ENCODE results near the gene SPATA20. TPM values are rescaled to one million over a fixed set of nuclear protein-coding genes. Genes with fewer than 3 reads are reported as not detected.

The SPATA20 gene
- total and polyA plus RNA-seq, 2 of the 13 experiments (the other 11 are each of a cell fraction or from before 2014, with no cell fraction given): 36.1 to 64.8 TPM

DNA sequence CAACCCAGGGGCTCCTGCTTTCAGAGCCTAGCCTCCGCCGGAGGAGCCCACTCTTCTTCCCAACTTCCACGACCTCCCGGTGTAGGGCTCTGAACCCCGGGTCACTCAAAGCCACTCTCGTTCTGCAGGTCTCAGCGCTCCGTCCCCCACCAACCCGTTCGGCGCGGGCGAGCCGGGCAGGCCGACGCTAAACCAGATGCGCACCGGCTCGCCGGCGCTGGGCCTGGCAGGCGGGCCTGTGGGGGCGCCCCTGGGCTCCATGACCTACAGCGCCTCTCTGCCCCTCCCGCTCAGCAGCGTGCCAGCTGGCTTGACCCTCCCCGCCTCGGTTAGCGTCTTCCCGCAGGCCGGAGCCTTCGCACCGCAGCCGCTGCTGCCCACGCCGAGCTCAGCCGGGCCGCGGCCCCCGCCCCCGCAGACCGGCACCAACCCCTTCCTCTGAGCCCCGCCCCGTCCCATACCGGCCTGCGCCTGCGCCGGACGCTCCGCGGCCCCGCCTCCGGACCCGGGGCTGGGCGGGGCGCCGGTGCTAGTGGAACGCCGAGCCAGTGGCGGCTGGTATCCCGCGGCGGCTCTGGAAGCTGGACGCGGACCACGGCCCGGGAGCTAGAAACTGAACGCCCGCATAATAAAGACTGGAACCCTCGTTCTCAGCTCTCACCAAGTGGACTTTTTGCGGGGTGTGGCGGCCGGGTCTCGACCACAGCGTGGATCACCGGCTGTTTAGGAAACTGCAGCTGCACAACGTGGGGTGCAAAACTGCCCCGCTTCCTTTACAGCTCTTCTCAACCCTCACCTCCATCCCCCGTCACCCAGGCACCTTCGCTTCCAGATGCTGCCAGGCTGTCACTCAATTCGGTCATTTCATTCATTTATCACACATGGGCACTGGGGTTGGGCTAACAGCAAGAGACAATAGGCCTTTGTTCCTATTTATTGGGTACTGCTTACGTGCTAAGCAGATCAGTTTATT is 5.0 kb upstream of the SPATA20 start (continued):
- TF ChIP-seq, protein P1, sequence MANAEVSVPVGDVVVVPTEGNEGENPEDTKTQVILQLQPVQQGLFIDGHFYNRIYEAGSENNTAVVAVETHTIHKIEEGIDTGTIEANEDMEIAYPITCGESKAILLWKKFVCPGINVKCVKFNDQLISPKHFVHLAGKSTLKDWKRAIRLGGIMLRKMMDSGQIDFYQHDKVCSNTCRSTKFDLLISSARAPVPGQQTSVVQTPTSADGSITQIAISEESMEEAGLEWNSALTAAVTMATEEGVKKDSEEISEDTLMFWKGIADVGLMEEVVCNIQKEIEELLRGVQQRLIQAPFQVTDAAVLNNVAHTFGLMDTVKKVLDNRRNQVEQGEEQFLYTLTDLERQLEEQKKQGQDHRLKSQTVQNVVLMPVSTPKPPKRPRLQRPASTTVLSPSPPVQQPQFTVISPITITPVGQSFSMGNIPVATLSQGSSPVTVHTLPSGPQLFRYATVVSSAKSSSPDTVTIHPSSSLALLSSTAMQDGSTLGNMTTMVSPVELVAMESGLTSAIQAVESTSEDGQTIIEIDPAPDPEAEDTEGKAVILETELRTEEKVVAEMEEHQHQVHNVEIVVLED (CRISPR knock-in tag; IDR thresholded peaks at IDR 0.05; ENCODE audit: borderline replicate concordance): no peak
- TF ChIP-seq, protein P2, sequence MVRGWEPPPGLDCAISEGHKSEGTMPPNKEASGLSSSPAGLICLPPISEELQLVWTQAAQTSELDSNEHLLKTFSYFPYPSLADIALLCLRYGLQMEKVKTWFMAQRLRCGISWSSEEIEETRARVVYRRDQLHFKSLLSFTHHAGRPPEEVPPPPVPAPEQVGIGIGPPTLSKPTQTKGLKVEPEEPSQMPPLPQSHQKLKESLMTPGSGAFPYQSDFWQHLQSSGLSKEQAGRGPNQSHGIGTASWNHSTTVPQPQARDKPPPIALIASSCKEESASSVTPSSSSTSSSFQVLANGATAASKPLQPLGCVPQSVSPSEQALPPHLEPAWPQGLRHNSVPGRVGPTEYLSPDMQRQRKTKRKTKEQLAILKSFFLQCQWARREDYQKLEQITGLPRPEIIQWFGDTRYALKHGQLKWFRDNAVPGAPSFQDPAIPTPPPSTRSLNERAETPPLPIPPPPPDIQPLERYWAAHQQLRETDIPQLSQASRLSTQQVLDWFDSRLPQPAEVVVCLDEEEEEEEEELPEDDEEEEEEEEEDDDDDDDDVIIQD (CRISPR knock-in tag; IDR thresholded peaks at IDR 0.05; ENCODE audit: low read depth): no peak
- TF ChIP-seq, protein P3, sequence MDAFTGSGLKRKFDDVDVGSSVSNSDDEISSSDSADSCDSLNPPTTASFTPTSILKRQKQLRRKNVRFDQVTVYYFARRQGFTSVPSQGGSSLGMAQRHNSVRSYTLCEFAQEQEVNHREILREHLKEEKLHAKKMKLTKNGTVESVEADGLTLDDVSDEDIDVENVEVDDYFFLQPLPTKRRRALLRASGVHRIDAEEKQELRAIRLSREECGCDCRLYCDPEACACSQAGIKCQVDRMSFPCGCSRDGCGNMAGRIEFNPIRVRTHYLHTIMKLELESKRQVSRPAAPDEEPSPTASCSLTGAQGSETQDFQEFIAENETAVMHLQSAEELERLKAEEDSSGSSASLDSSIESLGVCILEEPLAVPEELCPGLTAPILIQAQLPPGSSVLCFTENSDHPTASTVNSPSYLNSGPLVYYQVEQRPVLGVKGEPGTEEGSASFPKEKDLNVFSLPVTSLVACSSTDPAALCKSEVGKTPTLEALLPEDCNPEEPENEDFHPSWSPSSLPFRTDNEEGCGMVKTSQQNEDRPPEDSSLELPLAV (CRISPR knock-in tag; conservative IDR thresholded peaks at IDR 0.05; ENCODE audit: low read depth): no peak; the same call in 1 of the 2 replicates
- TF ChIP-seq, protein P4, sequence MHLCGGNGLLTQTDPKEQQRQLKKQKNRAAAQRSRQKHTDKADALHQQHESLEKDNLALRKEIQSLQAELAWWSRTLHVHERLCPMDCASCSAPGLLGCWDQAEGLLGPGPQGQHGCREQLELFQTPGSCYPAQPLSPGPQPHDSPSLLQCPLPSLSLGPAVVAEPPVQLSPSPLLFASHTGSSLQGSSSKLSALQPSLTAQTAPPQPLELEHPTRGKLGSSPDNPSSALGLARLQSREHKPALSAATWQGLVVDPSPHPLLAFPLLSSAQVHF (CRISPR knock-in tag; IDR thresholded peaks at IDR 0.05): peak; percentile 28; the same call in 1 of the 2 replicates
- TF ChIP-seq, protein P5, sequence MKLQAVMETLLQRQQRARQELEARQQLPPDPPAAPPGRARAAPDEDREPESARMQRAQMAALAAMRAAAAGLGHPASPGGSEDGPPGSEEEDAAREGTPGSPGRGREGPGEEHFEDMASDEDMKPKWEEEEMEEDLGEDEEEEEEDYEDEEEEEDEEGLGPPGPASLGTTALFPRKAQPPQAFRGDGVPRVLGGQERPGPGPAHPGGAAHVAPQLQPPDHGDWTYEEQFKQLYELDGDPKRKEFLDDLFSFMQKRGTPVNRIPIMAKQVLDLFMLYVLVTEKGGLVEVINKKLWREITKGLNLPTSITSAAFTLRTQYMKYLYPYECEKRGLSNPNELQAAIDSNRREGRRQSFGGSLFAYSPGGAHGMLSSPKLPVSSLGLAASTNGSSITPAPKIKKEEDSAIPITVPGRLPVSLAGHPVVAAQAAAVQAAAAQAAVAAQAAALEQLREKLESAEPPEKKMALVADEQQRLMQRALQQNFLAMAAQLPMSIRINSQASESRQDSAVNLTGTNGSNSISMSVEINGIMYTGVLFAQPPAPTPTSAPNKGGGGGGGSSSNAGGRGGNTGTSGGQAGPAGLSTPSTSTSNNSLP (IDR thresholded peaks at IDR 0.05; ENCODE audit: low read depth, low read length): peak; percentile 10
- TF ChIP-seq, protein P6, sequence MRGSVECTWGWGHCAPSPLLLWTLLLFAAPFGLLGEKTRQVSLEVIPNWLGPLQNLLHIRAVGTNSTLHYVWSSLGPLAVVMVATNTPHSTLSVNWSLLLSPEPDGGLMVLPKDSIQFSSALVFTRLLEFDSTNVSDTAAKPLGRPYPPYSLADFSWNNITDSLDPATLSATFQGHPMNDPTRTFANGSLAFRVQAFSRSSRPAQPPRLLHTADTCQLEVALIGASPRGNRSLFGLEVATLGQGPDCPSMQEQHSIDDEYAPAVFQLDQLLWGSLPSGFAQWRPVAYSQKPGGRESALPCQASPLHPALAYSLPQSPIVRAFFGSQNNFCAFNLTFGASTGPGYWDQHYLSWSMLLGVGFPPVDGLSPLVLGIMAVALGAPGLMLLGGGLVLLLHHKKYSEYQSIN (CRISPR knock-in tag; IDR thresholded peaks at IDR 0.05; ENCODE audit: borderline replicate concordance): no peak
- TF ChIP-seq ZFP36L1 (CRISPR knock-in tag; IDR thresholded peaks at IDR 0.05): 0 out of 2 replicates have a peak, but pooled peaks have one; percentile 42
- TF ChIP-seq TCF7L2 (IDR thresholded peaks at IDR 0.05; ENCODE audit: low read depth, low read length): no peak
- TF ChIP-seq ZNF12 (CRISPR knock-in tag; IDR thresholded peaks at IDR 0.05): no peak; the same call in 1 of the 2 replicates
- peak; percentile 91; the same call in 1 of the 2 replicates for TF ChIP-seq ZNF331 (CRISPR knock-in tag; IDR thresholded peaks at IDR 0.05)
- TF ChIP-seq, protein P7, sequence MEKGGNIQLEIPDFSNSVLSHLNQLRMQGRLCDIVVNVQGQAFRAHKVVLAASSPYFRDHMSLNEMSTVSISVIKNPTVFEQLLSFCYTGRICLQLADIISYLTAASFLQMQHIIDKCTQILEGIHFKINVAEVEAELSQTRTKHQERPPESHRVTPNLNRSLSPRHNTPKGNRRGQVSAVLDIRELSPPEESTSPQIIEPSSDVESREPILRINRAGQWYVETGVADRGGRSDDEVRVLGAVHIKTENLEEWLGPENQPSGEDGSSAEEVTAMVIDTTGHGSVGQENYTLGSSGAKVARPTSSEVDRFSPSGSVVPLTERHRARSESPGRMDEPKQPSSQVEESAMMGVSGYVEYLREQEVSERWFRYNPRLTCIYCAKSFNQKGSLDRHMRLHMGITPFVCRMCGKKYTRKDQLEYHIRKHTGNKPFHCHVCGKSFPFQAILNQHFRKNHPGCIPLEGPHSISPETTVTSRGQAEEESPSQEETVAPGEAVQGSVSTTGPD (CRISPR knock-in tag; IDR thresholded peaks at IDR 0.05): no peak
- TF ChIP-seq ZNF20 (CRISPR knock-in tag; IDR thresholded peaks at IDR 0.05): no peak
- no peak; the same call in 1 of the 2 replicates for TF ChIP-seq SP2 (CRISPR knock-in tag; IDR thresholded peaks at IDR 0.05)
- TF ChIP-seq, protein P8, sequence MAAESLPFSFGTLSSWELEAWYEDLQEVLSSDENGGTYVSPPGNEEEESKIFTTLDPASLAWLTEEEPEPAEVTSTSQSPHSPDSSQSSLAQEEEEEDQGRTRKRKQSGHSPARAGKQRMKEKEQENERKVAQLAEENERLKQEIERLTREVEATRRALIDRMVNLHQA (CRISPR knock-in tag; IDR thresholded peaks at IDR 0.05): no peak
- TF ChIP-seq RFX3 (CRISPR knock-in tag; IDR thresholded peaks at IDR 0.05): no peak
- TF ChIP-seq ZNF484 (CRISPR knock-in tag; IDR thresholded peaks at IDR 0.05; ENCODE audit: borderline replicate concordance, low read depth): no peak
- peak; percentile 72; the same call in 1 of the 2 replicates for TF ChIP-seq ZNF616 (CRISPR knock-in tag; IDR thresholded peaks at IDR 0.05; ENCODE audit: low read depth)

All from HepG2 (cell line).